Activated naive CD8-positive, alpha-beta T cell treated with anti-CD3 and anti-CD28 coated beads for 36 hours (primary cell): ENCODE data around the gene USP32. TPM values are rescaled to one million over a fixed set of nuclear protein-coding genes. Genes with fewer than 3 reads are reported as not detected.
"Not testable (repeated sequence)": the region's sequence is repeated elsewhere in the genome, so short reads cannot be mapped to it uniquely, and the experiment has no call there.

Experiments
- DNase-seq: peaks from one replicate; pipeline ENCODE4 v3.0.0; 2021
- H3K27ac Mint-ChIP-seq: one replicate; pipeline ENCODE4 v1.8.0; 2022; ENCODE audit warnings: mild to moderate bottlenecking, moderate library complexity, mixed read lengths
- H3K27me3 Mint-ChIP-seq: one replicate; pipeline ENCODE4 v1.8.0; 2022; ENCODE audit warnings: mild to moderate bottlenecking, mixed read lengths
- H3K36me3 Mint-ChIP-seq: one replicate; pipeline ENCODE4 v1.8.0; 2021; ENCODE audit warnings: mild to moderate bottlenecking, mixed read lengths
- H3K4me1 Mint-ChIP-seq: one replicate; pipeline ENCODE4 v1.8.0; 2021; ENCODE audit warnings: mixed read lengths
- H3K4me3 Mint-ChIP-seq: one replicate; pipeline ENCODE4 v1.8.0; 2022; ENCODE audit warnings: mild to moderate bottlenecking, moderate library complexity, mixed read lengths
- H3K9me3 Mint-ChIP-seq: one replicate; pipeline ENCODE4 v1.8.0; 2022; ENCODE audit warnings: mixed read lengths
- total RNA-seq, 2 experiments: library from RNA; stranded (reverse); gene quantifications; one replicate each; pipeline ENCODE4 v1.2.3, GENCODE V29; 2021

The USP32 gene
- total RNA-seq, 2 experiments from 2014 or later = 26.6 to 26.7 TPM

- no peak overlapping the region for H3K4me3 Mint-ChIP-seq
- no peaks in the 10 kb centered on the region for H3K9me3 Mint-ChIP-seq
- no peak for DNase-seq
- no peaks in the 10 kb centered on the region for H3K4me1 Mint-ChIP-seq
- peaks cover 28% of the 10 kb centered on the region for H3K36me3 Mint-ChIP-seq
- H3K27me3 Mint-ChIP-seq = no peaks in the 10 kb centered on the region
- no peak overlapping the region for H3K27ac Mint-ChIP-seq
These were observed 143.2 kb downstream of the USP32 start for GRCh38 chr17:60248618-60249289.

DNA sequence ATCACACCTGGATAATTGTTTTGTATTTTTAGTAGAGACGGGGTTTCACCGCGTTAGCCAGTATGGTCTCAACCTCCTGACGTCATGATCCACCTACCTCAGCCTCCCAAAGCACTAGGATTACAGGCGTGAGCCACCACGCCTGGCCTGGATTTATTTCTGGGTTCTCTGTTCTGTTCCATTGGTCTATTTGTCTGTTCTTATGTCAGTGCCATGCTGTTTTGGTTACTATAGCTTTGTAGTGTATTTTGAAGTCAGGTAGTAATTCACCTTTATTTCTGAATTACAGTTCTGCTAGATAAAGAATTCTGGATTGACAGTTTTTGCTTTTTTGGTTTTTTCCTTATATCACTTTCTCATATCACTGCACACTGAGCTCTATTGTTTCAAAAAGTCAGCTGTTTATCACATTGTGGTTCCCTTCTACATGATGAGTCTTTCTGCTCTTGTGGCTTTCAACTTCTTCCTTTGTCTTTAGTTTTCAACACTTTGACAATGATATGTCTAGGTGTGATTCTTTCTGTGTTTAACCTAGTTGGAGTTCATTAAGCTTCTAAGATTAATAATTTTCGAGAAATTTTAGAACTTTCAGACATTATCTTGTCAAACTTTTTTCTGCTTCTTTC is 144.0 kb downstream of the USP32 start:
- H3K9me3 Mint-ChIP-seq = no peaks in the 10 kb centered on the region
- H3K4me1 Mint-ChIP-seq = no peaks in the 10 kb centered on the region
- DNase-seq = no peak
- H3K27ac Mint-ChIP-seq = no peak overlapping the region
- H3K27me3 Mint-ChIP-seq = no peaks in the 10 kb centered on the region
- no peak overlapping the region for H3K4me3 Mint-ChIP-seq
- H3K36me3 Mint-ChIP-seq = peaks cover 28% of the 10 kb centered on the region

- Mint-ChIP-seq H3K4me3 (no peak overlapping the region), H3K27ac (no peak overlapping the region), H3K27me3 (no peaks in the 10 kb centered on the region), H3K36me3 (peaks cover 27% of the 10 kb centered on the region), H3K4me1 (no peaks in the 10 kb centered on the region), H3K9me3 (peaks cover 2% of the 10 kb centered on the region)
- no peak for DNase-seq
These were observed 147.3 kb downstream of the USP32 start for GRCh38 chr17:60244656-60245055.

GRCh38 chr17:60240290-60240689 is 151.6 kb downstream of the USP32 start:
- Mint-ChIP-seq H3K27ac (no peak overlapping the region), H3K36me3 (peaks cover 10% of the 10 kb centered on the region), H3K4me1 (no peaks in the 10 kb centered on the region), H3K9me3 (peaks cover 2% of the 10 kb centered on the region), H3K27me3 (no peaks in the 10 kb centered on the region), H3K4me3 (no peak overlapping the region)
- DNase-seq = no peak

DNA sequence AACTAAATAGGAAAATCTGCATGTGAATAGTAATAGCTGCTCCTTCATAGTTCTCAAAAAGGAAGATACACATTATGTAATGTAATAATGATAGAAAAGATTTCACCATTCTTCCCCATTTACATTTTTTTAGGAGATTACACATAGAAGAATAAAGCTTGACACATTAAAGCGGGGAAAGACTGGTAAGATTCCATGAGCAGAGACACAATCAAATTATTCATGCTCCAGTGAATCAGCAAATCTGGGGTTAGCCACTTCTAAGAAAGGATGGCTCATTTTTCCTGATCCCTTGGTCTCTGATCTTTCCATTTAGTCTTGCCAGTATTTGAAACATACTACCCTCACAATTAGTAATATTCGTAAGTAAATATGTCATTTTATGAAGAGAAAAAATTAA is 160.2 kb downstream of the USP32 start:
- Mint-ChIP-seq H3K27ac (no peak overlapping the region), H3K27me3 (no peaks in the 10 kb centered on the region), H3K36me3 (peaks cover 4% of the 10 kb centered on the region), H3K9me3 (no peaks in the 10 kb centered on the region), H3K4me3 (no peak overlapping the region), H3K4me1 (peaks cover 6% of the 10 kb centered on the region)
- DNase-seq = no peak

- Mint-ChIP-seq H3K9me3 (no peaks in the 10 kb centered on the region), H3K27ac (no peak overlapping the region), H3K4me3 (no peak overlapping the region)
These were observed 160.7 kb downstream of the USP32 start for GRCh38 chr17:60231234-60231633.

DNA sequence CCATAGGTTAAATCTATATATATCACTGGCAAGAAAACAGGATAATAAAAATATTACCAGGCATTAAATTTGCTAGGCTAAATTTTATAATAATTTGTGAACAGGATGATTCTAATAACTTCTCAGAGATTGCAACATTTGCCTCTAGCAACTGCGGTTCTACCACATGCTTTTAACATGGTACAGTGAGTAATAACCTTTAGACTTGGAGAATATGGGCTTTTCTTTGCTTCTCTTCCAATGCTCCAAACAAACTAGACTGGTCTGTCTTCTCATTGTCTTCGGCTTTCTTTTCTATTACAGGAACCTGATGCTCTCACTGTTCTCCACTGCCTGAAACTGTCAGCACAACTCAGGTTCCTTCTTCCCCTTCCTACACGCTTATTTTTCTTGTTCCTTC is 161.6 kb downstream of the USP32 start:
- Mint-ChIP-seq H3K27ac (no peak overlapping the region), H3K4me3 (no peak overlapping the region), H3K4me1 (peaks cover 6% of the 10 kb centered on the region), H3K36me3 (peaks cover 4% of the 10 kb centered on the region), H3K27me3 (no peaks in the 10 kb centered on the region), H3K9me3 (no peaks in the 10 kb centered on the region)
- DNase-seq = no peak

More at GRCh38 chr17:60231234-60231633, 160.7 kb downstream of the USP32 start:
- peaks cover 6% of the 10 kb centered on the region for H3K4me1 Mint-ChIP-seq
- H3K36me3 Mint-ChIP-seq = peaks cover 4% of the 10 kb centered on the region
- no peaks in the 10 kb centered on the region for H3K27me3 Mint-ChIP-seq
- no peak for DNase-seq

- H3K36me3 Mint-ChIP-seq = no peaks in the 10 kb centered on the region
- DNase-seq = no peak
- no peak overlapping the region for H3K4me3 Mint-ChIP-seq
- no peaks in the 10 kb centered on the region for H3K27me3 Mint-ChIP-seq
- no peak overlapping the region for H3K27ac Mint-ChIP-seq
- H3K9me3 Mint-ChIP-seq = no peaks in the 10 kb centered on the region
- peaks cover 6% of the 10 kb centered on the region for H3K4me1 Mint-ChIP-seq
These were observed 162.6 kb downstream of the USP32 start for GRCh38 chr17:60229188-60229802.

DNA sequence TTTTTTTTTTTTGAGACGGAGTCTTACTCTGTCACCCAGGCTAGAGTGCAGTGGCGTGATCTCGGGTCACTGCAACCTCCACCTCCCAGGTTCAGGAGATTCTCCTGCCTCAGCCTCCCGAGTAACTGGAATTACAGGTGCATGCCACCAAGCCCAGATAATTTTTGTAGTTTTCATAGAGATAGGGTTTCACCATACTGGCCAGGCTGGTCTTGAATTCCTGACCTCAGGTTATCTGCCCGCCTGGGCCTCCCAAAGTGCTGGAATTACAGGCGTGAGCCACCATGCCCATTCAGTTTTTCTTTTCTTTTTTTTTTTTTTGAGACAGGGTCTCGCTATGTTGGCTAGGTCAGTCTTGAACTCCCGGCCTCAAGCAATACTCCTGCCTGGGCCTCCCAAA is 164.7 kb downstream of the USP32 start:
- not testable (repeated sequence) for DNase-seq, H3K27ac Mint-ChIP-seq, H3K36me3 Mint-ChIP-seq, H3K4me3 Mint-ChIP-seq, H3K4me1 Mint-ChIP-seq, H3K9me3 Mint-ChIP-seq, H3K27me3 Mint-ChIP-seq

DNA sequence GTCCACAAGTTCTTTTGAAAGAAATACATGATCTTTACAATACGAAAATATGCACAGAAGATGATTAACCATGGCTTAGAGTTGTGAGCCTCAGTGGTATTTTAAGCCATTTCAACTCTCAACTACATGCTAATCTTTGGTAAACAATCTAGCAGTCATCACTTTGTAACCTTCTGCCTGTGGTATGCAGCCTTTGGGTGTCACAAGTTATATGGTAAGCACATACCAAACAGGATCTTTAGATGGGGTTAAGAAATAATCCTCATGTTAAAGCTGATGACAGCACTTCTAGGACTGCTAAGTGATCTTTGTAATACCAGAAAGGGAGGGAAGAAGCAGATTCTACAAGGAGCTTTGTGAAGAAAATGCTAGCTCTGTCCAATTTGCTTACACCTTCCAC is 167.9 kb downstream of the USP32 start:
- Mint-ChIP-seq H3K27ac (no peak overlapping the region), H3K9me3 (no peaks in the 10 kb centered on the region), H3K4me3 (no peak overlapping the region), H3K4me1 (no peaks in the 10 kb centered on the region), H3K36me3 (peaks cover 3% of the 10 kb centered on the region), H3K27me3 (no peaks in the 10 kb centered on the region)
- DNase-seq = no peak

DNA sequence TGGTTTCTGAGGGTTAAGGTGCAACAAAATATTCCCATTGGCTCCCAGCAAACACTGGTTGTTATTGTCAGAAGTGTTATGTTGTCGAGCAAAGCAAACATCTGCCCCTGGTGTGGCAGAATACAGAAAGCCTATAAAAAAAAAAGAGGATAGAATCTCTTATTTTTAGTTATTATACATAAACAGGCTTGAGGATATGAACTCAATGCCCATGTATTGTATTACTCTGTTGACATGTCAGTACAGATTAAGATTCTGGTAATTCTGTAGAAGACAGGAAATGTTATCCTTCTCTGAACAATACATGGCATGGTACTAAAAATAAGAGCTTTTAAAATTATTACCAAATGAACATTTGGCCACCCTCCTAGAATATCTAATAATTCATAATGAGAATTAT is 168.5 kb downstream of the USP32 start:
- no peaks in the 10 kb centered on the region for H3K9me3 Mint-ChIP-seq
- DNase-seq = no peak
- H3K36me3 Mint-ChIP-seq = peaks cover 3% of the 10 kb centered on the region
- H3K4me3 Mint-ChIP-seq = no peak overlapping the region
- H3K27me3 Mint-ChIP-seq = no peaks in the 10 kb centered on the region
- H3K4me1 Mint-ChIP-seq = no peaks in the 10 kb centered on the region
- H3K27ac Mint-ChIP-seq = no peak overlapping the region

- H3K27me3 Mint-ChIP-seq, H3K27ac Mint-ChIP-seq, H3K9me3 Mint-ChIP-seq: not testable (repeated sequence)
These were observed 173.2 kb downstream of the USP32 start for GRCh38 chr17:60218774-60219173.

DNA sequence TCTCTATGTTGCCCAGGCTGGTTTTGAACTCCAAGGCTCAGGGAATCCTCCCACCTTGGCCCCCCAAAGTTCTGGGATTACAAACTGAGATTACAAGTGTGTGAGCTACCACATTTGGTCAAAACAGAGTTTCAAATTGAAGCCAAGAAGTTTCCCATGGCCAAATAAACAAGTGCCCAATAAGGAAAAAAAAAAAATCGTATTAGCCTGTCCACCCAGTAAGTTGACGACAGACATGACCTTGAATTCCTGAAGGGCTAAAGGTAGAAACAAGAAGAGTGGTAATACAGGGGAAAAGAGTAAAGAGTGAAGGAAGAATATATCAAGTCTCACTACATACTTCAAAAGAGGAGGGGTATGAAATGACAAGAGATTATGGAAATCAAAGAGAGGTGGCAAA is 176.0 kb downstream of the USP32 start:
- H3K4me1 Mint-ChIP-seq, H3K4me3 Mint-ChIP-seq, H3K9me3 Mint-ChIP-seq, H3K36me3 Mint-ChIP-seq, H3K27ac Mint-ChIP-seq, H3K27me3 Mint-ChIP-seq, DNase-seq: not testable (repeated sequence)

More at GRCh38 chr17:60218774-60219173, 173.2 kb downstream of the USP32 start:
- DNase-seq, H3K36me3 Mint-ChIP-seq, H3K4me3 Mint-ChIP-seq, H3K4me1 Mint-ChIP-seq: not testable (repeated sequence)

DNA sequence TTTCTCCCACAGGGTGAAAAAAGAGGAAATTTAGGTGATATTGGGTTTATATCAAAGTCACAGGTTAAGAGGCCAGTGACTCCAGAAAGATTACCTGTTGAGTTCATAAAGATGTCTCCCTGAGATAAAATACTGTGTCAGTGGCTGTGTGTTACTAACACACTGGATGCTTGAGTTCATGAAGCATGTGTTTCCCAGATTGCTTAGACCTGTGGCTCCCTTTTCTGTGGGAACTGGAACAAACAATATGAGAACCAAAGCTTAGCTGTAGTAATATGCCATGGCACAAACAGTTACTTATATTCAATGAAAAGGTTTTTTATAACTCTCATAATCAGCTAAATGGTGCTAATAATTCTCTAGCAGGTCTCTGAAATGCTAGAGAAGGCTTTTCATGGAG is 180.7 kb downstream of the USP32 start:
- not testable (repeated sequence) for H3K27me3 Mint-ChIP-seq, H3K27ac Mint-ChIP-seq, H3K36me3 Mint-ChIP-seq, H3K4me1 Mint-ChIP-seq, DNase-seq, H3K9me3 Mint-ChIP-seq, H3K4me3 Mint-ChIP-seq

- DNase-seq, H3K4me1 Mint-ChIP-seq: not testable (repeated sequence)
These were observed 183.6 kb downstream of the USP32 start for GRCh38 chr17:60208302-60208701.

DNA sequence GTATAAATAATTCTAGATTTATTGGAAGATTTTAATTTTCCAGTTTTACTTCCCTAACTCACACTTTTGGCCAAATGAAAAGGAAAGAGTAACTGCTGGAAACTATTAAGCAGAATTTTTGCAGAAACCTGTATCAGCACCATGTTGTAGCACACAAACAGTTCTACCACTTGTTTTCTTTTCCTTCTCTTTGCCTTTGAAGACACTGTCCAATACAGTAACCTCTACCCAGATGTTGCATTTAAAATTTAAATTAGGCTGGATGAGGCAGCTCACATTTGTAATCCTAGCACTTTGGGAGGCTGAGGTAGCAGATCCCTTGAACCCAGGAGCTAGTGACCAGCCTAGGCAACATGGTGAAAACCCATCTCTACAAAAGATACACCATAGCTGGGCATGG is 186.2 kb downstream of the USP32 start:
- not testable (repeated sequence) for DNase-seq, H3K36me3 Mint-ChIP-seq, H3K4me3 Mint-ChIP-seq, H3K9me3 Mint-ChIP-seq, H3K4me1 Mint-ChIP-seq, H3K27me3 Mint-ChIP-seq, H3K27ac Mint-ChIP-seq

More at GRCh38 chr17:60208302-60208701, 183.6 kb downstream of the USP32 start:
- H3K4me3 Mint-ChIP-seq, H3K27me3 Mint-ChIP-seq, H3K9me3 Mint-ChIP-seq, H3K27ac Mint-ChIP-seq, H3K36me3 Mint-ChIP-seq: not testable (repeated sequence)
